GM19328 (cell line): ENCODE data around the gene RNF169.

Source experiments
- ATAC-seq: cut with Tn5 transposase; IDR thresholded peaks from one replicate; pipeline ENCODE4 v1.9.1; 2021; ENCODE audit warnings: mild to moderate bottlenecking, moderate library complexity; ENCODE audit not compliant: unreplicated experiment

The RNF169 gene

GRCh38 chr11:74870485-74870884, 121.8 kb downstream of the RNF169 start:
- ATAC-seq: no peak

- no peak for ATAC-seq
These were observed 122.4 kb downstream of the RNF169 start for GRCh38 chr11:74871037-74871436.

- no peak for ATAC-seq
These were observed 128.5 kb downstream of the RNF169 start for GRCh38 chr11:74877132-74877531.
